IPS DF 19.7 (cell line): Measurements from ENCODE around the gene UBASH3A.

ENCODE experiments used
- DNase-seq: peaks from one replicate; pipeline ENCODE4 v3.0.0-alpha.2; 2013; ENCODE audit warnings: low read depth, low spot score

Gene UBASH3A

GRCh38 chr21:42411197-42411869, 7.6 kb downstream of the UBASH3A start:
- no peak for DNase-seq

- DNase-seq: no peak
Measured at GRCh38 chr21:42411891-42412635, 8.4 kb downstream of the UBASH3A start.

DNA sequence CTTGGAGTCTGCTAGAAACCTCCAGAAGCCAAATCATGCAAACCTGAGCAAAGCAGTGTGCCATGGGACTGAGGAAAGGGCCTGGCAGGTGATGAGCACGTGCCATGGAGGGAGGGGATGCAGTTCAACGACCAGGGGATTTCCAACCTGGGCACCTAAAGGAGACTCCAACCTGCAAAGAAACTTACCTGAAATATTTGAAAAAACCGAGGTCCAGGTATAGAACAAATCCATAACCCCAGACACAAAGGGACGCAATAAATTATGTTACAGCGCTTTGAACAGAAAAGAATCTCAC, 8.9 kb downstream of the UBASH3A start:
- no peak for DNase-seq

DNA sequence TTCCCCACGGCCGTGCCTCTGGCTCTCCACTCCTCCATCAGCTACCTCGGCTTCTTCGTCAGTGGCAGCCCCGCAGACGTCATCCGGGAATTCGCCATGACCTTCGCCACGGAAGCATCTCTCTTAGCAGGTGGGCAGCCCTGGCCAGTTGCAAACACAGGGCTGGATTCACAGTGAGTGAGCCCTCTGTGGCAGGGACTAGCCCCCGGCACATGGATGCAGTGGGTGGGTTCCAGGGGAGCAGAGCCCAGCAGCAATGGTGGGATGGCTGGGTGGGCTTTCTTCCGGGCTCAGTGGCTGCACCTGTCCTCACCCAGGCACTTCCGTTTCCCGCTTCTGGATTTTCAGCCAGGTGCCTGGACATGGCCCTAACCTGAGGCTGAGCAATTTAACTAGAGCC, 9.4 kb downstream of the UBASH3A start:
- no peak for DNase-seq

- DNase-seq: no peak
Measured at GRCh38 chr21:42413500-42413899, 9.8 kb downstream of the UBASH3A start.

DNA sequence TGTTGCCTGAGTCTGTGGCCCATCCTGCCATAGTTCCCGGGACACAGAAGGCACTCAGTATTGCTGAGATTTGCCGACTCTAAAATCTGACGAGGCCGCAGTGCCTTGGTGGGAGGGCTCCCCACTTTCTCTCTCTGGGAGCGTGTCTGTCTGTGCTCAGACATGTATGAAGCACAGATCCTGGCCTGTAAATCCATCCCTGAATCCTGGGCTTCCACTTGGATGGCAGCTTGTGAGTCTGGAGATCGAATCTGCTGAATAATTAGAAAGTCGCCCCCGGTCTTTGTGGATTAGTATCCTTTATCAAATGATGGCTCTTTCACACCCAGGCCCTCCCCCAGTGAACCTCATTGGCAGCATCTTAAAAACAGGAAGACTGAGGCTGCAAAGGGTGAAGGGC, 10.4 kb downstream of the UBASH3A start:
- no peak for DNase-seq

GRCh38 chr21:42414553-42414927, 10.8 kb downstream of the UBASH3A start:
- no peak for DNase-seq

GRCh38 chr21:42414928-42415769, 11.4 kb downstream of the UBASH3A start:
- no peak for DNase-seq

DNA sequence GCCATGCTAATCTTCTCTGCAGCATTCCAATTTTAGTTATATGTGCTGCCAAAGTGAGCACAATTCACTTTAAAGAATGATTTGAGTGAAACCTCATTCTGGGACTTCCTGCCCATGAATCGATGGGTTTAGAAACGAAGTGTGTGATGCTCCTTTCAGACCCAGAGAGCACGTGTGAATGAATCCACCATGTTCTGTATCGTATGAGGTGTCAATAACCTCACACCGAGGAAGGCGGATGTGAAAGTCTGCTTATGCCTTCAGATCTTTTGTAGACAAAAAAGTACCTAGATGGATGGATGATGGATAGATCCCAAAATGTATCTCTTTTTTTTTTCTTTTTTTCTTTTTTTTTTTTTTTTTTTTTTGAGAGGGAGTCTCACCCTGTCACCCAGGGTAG, 13.8 kb downstream of the UBASH3A start:
- no peak for DNase-seq

- DNase-seq: no peak
Measured at GRCh38 chr21:42418886-42419285, 15.2 kb downstream of the UBASH3A start.

DNA sequence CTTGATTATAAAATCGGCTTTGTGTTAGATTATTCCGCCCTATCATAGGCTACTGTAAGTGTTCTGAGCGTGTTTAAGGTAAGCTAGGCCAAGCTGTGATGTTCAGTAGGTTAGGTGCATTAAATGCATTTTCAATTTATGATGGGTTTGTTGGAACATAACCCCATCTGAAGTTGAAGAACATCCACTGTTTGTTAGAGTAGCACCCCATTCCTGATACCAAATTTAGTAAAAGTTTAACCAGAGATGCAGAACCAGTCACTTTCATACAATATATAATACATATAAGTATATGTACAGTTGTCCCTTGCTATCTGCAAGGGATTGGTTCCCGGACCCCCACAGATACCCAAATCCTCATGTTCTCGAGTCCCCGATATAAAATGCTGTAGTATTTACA, 16.1 kb downstream of the UBASH3A start:
- no peak for DNase-seq

DNA sequence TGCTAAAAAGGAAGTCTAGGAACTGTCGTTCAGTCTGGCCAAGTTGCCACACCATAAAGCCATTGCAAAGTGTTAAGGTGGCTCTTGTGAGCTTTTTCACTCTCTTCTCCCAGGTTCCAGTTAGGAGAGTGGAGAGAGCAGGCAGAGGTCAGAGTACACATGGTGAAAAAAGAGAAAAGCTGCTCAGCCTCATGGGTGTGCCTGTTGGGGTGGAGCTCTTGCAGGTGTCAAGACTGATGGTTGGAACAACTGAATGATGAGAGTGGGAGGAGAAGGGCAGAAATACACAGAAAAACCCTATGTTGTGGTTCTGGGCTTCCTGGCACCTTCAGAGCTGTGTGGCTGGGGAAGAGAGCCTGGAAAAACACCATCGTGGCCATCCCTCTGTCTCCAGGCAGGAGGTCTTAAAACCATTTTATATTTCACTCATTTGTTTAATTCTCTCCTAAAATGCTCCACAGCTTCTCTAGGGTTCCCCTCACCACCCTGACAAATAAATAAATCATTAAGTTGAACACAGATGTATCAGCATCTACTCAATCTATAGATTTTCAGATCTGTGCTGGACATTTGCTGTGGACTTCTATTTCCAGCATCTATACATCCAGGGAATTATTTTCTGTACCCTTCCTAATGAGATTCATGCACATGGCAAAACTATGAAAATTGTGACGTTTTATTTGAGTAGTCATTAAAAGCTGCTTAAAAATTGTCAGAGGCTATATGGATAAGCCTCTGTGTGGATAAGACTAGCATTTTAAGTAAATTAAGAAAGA, 17.5 kb downstream of the UBASH3A start:
- no peak for DNase-seq

GRCh38 chr21:42423197-42423675, 19.5 kb downstream of the UBASH3A start:
- no peak for DNase-seq

- no peak for DNase-seq
Measured at GRCh38 chr21:42423685-42424084, 20.0 kb downstream of the UBASH3A start.

DNA sequence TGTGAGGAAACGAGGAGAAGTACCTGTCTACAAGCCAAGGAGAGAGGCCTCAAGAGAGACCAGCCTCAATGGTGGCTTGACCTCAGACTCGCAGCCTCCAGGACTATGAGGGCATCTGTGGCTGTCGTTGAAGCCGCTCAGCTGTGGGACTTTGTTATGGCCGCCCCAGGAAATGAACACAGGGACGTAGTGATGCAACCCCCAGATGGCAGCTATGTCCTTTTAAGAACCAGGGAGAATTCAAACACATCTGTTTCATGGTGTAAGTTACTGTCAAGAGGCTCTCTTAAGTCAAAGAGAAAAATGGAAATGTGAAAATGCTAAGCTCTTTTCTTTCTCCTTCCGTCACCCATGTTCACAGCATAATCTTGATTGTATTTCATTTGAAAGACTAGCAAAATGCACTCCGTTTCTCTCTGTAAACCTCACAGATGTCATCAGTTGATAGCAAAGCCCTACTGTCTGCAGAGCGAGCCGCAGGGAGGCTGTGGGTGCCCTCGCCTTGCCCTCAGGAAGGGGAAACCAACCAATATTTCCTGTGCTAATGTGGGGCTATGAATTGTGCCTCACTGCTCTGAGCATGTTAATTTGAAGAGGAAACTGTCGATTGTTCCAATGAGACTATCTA, 21.3 kb downstream of the UBASH3A start:
- no peak for DNase-seq

- DNase-seq: no peak
Measured at GRCh38 chr21:42425591-42425990, 21.9 kb downstream of the UBASH3A start.

DNA sequence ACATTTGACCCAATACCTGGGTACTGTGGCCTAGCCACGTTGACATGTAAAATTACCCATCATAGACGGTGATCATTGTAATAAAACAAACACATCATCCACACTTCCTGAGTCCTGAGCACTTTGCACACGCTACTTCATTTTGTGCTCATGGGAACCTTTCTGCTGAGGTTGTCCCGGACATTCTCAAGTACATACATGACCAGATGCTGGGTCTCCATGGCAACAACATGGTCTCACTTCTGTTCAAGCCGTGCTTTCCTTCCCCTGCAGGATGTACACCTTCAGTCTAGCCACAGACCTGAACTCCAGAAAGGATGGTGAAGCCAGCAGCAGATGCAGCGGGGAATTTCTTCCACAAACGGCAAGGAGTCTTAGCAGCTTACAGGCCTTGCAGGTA, 22.7 kb downstream of the UBASH3A start:
- no peak for DNase-seq

DNA sequence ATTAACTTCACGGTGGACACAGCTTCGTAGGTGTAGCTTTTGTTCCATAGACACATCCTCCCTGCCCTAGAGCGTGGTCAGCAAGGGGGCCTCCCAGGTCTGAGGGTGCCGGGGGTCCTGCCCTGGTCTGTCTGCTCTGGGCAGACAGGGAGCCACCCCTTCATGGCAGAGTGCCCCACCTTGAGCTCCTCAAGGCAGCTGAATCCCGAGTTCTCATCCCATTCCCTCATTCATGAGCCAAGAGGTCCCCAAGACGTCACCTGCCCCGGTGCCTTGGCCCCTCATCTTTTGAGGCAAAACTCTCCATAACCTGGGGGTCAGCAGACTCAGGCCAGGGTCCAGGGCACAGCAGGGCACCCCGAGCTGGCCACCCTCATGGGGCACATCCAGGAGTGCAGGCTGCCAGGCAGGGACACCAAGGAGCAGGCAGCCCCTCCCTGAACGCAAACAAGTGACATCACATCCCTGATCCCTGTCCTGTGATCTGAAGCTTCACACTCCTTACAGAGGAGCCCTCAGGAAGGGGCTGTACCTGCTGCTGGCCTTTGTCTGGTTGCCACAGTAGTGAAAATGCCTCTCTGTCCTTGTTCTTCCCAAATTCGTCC, 23.3 kb downstream of the UBASH3A start:
- DNase-seq: no peak

DNA sequence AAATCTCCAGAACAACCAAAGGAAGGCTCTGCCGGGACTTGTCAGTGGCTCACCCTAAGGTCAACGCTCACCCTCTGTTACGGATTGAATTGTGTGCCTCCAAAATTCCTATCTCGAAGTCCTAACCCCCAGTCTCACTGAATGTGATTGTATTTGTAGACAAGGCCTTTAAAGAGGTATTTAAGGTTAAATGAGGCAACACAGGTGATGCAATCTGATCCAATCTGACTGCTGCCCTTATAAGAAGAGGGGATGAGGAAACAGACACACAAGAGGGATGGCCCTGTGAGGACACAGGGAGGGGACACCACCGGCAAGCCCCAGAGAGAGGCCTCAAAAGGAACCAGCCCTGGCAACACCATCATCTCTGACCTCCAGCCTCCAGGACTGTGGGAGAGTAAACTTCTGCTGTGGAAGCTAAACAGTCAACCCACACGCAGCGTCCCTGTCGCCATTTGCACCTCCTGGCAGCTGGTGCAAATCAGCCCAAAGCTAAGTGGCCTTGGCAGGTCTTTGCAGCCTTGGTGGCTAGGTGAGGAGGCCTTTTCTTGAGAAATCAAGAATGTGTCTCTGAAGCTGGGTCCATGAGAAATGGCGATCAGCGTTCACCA, 24.2 kb downstream of the UBASH3A start:
- no peak for DNase-seq

GRCh38 chr21:42429021-42429420, 25.3 kb downstream of the UBASH3A start:
- DNase-seq: no peak

- no peak for DNase-seq
Measured at GRCh38 chr21:42429856-42430255, 26.2 kb downstream of the UBASH3A start.
